GM13976 (cell line): ENCODE measurements around the gene RNF168.
"Not testable (repeated sequence)": the region's sequence is repeated elsewhere in the genome, so short reads cannot be mapped to it uniquely, and the experiment has no call there.

Experiments used
- DNase-seq: peaks from one replicate; pipeline ENCODE4 v3.0.0; 2012; ENCODE audit warnings: low spot score
- in situ Hi-C: fragments of 300-500 bp; cut with MboI; formaldehyde crosslinking; loops from one replicate; pipeline ENCODE4 v1.12.0; 2022; ENCODE audit warnings: low sequenced_read_pairs, mixed read lengths, inconsistent platforms; ENCODE audit not compliant: unreplicated experiment
- TF ChIP-seq, protein P1 (sequence below): IDR thresholded peaks from 2 replicates; pipeline ENCODE4 v1.5.1; 2012; ENCODE audit warnings: borderline replicate concordance, mild to moderate bottlenecking; ENCODE audit not compliant: insufficient read depth; ENCODE audit errors: extremely low read depth, missing control alignments, control extremely low read depth

The RNF168 gene

DNA sequence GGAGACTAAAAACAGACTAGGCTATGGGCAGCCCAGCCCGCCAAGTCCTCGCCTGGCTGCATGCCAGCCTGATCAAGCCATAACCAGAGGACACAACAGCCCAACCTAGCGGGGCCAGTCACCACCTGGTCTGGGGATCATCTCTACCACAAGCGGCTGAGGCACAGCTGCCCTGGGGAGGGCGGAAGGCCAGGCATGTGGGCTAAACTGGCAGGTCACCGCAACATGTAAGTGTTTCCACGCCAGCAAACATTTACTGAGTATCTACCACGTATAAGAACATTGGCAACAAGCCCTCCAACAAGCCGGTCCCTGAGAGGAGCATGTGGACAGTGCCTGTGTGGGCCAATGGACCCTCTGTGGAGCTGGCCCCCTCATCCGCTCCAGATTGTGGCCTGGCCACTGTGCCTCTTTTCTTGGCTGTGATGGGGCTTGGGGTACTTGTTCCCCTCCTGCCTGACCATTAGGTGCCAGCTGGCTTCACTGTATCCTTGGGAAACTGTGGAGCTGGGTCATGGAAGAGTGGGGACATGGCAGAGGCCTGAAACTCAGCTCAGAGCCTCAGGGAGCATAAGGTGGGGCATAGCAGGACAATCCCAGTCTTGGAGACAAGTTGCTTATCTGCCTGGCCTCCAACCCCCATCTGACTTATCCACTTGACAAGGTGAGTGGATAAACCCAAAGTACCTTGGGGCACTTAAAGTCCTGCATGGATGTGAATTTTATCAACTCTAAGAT lies 80.4 kb downstream of the RNF168 start:
- in situ Hi-C loops = no loop called here
- TF ChIP-seq, protein P1, sequence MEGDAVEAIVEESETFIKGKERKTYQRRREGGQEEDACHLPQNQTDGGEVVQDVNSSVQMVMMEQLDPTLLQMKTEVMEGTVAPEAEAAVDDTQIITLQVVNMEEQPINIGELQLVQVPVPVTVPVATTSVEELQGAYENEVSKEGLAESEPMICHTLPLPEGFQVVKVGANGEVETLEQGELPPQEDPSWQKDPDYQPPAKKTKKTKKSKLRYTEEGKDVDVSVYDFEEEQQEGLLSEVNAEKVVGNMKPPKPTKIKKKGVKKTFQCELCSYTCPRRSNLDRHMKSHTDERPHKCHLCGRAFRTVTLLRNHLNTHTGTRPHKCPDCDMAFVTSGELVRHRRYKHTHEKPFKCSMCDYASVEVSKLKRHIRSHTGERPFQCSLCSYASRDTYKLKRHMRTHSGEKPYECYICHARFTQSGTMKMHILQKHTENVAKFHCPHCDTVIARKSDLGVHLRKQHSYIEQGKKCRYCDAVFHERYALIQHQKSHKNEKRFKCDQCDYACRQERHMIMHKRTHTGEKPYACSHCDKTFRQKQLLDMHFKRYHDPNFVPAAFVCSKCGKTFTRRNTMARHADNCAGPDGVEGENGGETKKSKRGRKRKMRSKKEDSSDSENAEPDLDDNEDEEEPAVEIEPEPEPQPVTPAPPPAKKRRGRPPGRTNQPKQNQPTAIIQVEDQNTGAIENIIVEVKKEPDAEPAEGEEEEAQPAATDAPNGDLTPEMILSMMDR = no peak
- DNase-seq = no peak

DNA sequence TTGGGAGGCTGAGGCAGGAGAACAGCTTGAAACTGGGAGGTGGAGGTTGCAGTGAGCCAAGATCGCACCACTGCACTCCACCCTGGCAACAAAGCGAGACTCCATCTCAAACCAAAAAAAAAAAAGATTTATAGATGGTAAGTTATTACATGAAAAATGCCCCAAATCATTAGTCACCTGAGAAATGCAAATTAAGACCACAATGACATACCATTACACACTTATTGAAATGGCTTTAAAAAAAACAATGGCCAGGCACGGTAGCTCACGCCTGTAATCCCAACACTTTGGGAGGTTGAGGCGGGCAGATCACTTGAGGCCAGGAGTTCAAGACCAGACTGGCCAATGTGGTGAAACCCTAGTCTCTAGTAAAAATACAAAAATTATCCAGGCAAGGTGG lies 81.9 kb downstream of the RNF168 start:
- DNase-seq, in situ Hi-C loops: not testable (repeated sequence)

DNA sequence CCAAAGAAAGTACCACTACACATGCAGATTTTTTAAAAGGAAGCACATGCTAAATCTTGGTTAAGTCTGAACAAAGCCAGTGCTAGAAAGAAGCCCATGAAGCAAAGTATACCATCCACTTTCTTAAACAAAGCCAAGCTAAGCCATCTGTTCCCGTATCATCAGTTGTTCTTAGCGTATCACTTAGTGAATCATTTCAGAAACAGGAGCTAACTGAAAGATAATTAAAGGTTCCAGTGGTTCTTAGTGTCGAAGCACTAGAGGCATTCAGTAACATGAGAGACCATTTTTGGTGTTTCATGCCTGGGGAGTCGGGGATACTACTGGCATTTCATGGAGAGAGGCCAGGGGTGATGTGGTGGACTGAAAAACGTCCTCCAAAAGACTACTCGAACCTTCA lies 84.2 kb downstream of the RNF168 start:
- DNase-seq = no peak
- in situ Hi-C loops = no loop called here
- TF ChIP-seq, protein P1 = no peak
